ENCODE results near the gene ZEB2. TPM values are rescaled to one million over a fixed set of nuclear protein-coding genes. Genes with fewer than 3 reads are reported as not detected.

The ZEB2 gene
- total RNA-seq, 2 donors from 2014 or later: 246 to 288 TPM

DNA sequence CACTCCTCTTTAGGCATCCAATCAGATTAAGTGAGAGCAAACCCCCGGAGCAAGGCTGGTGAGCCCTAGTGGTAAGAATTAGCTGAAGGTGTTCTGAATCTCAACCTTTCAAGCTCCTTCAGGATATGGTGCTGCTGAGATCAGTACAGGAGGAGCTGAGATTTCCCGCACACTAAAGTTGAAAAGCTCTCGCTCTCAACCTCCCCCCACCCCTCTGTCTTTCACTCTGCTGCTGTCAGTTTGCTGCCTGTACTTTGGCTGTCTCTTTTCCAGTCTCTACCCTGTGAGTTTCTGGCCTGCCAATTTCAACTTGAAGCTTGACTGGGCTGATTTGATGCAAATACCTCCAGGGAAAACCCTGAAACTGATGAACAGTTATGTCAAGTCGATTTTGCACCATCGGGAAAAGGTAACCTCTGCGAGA, 15.7 kb downstream of the ZEB2 start:
- intact Hi-C loops (cut with DNase I): no loop called here
- DNase-seq (ENCODE audit: low spot score): no peak

DNA sequence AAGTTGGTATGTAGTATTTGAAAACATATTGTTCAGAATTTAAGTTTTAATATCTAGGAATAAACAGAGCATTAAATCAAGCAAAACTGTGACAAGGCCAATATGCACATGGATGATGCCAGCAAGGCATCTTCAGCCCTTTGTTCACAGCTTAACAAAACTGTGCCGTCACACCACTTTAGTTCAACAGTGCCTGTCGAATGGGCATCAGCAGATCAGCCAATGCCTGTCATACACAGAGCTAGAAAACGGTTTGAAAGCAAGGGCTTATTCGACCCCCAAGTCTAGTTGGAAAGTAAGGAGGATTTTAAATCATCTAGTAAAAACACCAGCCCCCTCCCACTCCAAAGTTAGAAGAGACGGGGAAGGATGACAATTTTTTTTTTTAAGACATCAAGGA, 16.7 kb downstream of the ZEB2 start:
- intact Hi-C loops (cut with DNase I): no loop called here
- DNase-seq (ENCODE audit: low spot score): no peak

DNA sequence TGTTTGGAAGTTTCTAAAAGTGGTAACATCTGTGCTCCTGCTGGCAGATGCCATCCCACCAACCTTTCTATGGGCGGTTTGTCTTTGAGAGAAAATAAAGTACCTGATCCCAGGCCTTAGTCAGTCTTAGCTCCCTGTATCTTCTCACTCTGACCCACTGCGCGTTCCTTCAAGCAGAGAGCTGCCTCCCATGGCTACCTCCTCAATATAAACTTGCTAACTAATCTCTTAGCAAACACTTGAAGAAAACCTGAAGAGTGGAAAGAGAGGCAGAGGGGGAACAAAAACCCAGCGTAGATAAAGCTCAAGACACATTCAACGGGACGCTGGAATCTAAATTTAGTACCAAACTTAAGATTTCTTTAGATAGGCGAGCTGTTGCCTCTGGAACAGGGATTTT, 17.6 kb downstream of the ZEB2 start:
- DNase-seq (ENCODE audit: low spot score): no peak
- intact Hi-C loops (cut with DNase I): no loop called here

DNA sequence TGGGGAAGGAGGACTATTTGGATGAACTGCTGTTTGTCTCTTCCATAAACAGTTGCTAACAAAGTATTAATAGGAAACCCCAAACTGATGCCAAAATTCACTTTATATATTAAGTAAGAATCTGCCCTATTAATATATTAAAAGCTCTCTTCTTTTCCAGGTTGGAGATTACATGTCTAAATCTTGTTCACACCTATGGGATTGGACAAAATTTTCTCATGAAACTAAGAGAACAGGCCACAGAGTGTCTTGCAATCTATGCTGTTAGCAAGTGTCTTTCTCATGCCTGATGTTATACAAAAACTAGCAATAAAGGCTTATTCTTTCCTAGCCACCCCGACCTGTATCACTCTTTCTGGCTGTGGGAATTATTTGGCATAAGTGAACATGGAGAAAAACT, 18.3 kb downstream of the ZEB2 start:
- no peak for DNase-seq (ENCODE audit: low spot score)
- intact Hi-C loops (cut with DNase I): no loop called here

DNA sequence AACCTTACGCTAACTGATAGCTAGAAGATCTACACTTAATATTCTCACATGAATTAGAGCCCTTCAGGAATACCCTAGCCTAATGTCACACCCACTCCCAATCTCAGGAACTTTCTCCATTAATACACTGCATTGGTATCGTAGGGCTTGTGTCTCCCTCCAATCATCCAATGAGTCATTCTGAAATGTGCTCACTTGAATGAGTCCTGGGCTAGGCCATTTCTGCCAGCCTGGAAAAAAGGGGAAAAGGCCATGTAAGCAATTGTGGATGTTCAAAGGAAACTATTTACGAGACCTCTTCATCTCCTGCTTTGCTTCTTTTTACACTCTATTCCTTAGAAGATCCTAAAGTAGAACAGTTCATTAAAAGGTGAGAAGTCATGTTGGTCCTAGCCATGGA, 18.8 kb downstream of the ZEB2 start:
- DNase-seq (ENCODE audit: low spot score): no peak
- intact Hi-C loops (cut with DNase I): no loop called here

DNA sequence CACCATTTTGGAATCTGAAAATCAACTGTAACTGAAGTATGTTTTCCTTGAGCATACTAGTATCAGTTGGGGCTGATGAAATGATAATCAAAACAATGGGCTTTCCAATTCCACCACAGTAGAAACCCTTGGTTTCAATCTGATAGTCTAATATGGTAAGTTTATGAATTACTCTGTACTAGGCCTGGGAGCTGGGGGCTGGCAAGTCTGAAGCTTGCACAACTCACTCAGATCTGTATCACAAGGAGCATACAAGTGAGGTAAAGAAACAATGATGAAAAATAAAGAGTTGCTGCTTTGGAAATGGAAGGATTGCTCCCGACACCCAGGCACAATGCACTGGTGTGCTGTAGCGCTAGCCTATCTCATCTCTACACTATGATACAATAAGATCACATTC, 19.4 kb downstream of the ZEB2 start:
- no peak for DNase-seq (ENCODE audit: low spot score)
- intact Hi-C loops (cut with DNase I): no loop called here

DNA sequence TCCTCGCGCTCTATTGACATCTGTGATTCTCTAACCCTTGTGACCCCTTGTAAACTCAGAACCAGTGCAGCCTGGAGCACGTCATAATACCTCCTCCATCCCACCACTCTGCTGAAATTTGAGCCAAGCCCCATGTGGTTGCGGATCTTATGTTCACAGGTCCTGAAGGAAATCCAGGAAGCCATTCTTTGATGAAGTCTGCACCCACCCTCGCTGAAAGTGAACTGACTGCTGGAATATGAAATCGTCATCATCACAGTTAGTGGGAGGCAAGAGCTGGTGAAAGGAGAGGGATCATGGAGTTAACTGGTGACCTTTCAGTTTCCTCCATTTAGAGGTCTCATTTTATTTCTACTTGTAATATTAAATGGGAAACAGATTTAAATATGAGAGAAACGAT, 21.6 kb downstream of the ZEB2 start:
- no peak for DNase-seq (ENCODE audit: low spot score)
- intact Hi-C loops (cut with DNase I): no loop called here

DNA sequence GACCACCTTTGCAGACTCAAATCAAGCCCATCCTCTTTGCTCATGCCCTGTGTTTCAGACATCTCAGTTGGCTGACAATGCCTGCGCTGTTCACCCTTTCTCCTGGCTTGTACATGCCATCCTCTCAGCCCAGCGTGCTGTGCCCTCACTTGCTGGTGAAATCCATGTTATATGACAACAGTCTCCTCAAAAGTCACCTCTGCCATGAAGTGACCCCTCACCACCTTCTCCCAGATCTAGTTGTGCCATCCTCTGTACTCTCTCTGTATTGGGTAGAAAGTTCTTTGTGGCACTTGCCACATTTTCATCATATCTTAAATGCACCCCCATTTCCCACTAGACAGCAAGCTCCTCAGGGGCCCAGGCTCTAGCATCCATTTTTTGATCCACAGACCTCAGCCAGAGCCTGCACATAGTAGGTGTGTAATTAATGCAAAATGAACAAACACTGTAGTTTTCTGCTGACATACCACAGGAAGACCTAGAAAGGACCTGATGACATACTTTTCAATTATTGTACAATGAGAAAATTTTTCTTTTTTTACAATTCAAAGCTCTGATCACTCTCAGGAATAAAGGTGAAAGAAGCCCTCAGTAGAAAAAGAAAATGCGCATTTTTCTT, 22.8 kb downstream of the ZEB2 start:
- intact Hi-C loops (cut with DNase I): no loop called here
- DNase-seq (ENCODE audit: low spot score): no peak

DNA sequence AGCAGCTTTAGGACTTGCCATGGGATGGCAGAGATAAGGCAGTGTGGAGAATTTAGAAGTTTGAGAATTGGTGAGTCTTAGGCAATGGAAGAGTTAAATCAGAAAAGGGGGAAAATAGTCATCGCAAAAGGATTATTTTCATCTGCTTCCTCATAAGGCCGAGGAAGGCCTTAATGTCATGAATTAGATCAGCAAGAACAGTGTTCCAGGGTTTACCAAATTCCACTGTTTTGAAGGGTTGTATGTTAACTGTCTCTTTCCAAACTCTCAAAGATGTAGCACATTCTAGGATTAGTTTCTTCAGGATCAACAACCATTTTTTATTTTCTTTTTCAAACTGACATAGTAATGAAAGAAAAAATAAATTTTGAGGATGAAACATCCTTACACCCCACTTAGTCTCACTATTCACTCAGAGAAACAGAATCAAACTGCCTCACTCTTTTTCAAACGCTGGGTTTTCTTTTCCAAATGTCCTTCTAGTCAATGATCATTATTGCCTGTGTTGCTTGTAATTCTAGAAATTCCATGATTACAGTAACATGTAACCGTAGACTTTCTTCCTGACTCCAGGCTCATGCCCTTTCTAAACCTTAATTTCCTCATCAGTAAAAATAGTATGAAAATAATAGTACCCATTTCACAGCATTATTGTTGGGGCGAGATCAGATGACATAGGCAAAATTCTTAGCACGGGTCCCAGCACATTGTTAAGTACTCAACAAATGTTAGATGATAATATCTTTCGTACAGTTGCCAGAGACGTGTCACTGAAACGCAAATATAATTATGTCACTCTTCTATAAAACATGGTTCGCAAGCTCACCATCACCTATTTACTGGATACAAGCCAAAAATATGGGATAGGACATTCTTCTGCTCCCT, 23.6 kb downstream of the ZEB2 start:
- intact Hi-C loops (cut with DNase I): no loop called here
- no peak for DNase-seq (ENCODE audit: low spot score)

DNA sequence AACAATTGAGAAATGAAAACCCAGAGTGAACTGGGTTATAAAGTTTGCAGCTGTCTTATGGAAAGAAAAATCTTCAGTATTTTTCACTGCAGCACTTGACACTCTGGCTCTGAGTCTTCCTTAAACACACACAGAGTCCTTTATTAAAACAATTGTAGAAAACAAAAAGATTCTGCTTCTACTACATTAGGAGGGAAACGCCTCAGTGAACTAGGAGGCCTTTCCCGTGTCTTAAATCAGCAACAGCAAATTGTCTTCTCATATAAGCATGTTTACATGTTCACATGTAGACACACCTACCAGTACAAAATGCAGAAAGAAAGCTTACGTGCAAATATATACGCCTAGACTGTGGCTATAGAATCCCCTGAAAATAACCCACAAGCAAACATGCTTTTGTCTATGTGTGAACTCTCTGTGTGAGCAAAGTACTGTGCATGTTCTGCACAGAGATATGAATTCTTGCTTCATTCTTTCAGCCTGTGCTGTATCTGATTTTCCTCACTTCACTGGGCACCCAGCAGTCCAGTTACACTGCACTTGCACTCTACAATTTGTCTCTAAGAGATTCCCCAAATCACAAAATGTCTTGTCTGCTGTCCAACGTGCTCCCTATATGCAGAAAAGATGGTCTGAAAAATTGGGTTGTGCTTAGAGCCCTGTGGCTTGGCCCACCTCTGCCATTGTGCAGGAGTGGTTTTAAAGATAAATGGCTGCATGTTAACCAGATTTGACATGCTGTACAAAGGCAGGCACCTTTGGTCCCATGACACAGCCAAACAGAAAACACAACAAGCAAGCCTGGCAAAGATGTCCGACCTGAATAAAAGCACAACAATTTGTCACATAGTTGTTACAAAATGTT, 24.5 kb downstream of the ZEB2 start:
- DNase-seq (ENCODE audit: low spot score): no peak
- intact Hi-C loops (cut with DNase I): no loop called here

DNA sequence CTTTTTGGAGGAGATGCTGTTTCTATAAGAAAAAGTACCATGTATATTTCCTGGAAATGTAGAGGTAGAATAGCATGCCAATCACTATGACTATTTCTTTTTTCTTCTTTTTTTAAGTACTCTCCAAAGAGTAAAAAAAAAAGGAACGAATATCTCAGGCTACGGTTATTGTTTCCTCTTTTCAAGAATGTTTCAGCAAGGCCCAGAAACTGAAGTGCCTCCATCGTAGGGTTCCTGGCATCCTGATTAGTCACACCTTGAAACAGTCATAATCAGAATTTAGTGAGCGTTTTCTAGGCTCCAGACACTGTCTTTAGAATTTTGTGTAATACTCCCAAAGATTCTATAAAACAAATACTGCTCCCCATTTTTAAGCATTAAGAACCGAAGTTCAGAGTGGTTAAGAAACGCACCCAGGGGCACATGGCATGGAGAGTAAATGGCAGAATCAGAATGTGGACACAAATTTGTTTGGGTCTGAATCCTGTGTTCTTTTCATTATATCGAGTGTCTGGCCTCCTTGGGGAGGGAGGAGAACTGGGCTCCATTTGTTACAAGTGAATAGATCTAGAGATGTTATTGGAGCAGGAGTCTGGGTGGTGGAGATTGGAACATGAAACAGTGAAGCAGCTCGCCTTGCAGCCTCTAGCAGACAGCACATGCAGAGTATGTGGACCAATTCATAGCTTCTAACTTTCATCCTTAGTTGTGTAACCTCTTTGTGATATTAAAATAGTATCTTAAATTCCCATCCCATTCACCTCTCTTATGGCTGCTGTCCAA, 26.7 kb downstream of the ZEB2 start:
- intact Hi-C loops (cut with DNase I): no loop called here

DNA sequence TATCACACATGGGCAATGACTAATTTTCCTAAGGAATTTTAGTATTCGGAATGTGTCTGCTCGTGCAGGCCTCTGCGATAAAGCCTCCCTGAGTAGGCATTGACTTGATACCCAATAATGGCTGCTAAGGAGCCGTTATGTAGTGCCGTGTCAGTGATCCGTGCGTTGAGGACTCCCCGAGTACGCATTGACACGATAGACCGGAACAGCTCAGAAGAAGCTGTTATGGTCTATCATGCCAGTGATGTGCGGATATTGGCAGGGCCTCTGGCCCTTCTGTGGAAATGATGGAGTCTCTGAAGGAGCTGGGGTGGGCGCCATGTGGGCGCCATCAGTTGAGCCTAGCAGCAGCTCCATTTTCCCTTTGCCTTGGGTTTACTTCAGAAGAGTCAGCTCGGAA, 29.1 kb downstream of the ZEB2 start:
- no peak for DNase-seq (ENCODE audit: low spot score)
- intact Hi-C loops (cut with DNase I): no loop called here

More for the DNA sequence above, 26.7 kb downstream of the ZEB2 start:
- DNase-seq (ENCODE audit: low spot score): no peak

DNA sequence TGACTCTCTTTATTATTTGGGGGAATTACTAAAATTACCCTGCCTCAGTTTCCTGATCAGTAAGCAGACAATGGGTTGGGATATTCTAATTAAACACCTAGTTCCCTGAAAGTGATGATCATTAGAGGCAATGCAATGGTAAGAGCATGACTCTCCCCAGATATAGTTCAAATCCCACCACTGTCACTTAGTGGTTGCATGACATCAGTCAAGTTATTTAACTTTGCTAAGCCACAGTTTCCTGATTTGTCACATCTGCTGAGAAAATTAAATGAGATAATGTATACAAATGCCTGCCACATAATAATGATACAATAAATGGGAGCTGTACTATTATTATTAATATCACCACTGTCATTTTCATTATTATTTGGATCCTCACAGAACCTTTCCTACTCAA, 29.9 kb downstream of the ZEB2 start:
- intact Hi-C loops (cut with DNase I): no loop called here
- DNase-seq (ENCODE audit: low spot score): no peak

DNA sequence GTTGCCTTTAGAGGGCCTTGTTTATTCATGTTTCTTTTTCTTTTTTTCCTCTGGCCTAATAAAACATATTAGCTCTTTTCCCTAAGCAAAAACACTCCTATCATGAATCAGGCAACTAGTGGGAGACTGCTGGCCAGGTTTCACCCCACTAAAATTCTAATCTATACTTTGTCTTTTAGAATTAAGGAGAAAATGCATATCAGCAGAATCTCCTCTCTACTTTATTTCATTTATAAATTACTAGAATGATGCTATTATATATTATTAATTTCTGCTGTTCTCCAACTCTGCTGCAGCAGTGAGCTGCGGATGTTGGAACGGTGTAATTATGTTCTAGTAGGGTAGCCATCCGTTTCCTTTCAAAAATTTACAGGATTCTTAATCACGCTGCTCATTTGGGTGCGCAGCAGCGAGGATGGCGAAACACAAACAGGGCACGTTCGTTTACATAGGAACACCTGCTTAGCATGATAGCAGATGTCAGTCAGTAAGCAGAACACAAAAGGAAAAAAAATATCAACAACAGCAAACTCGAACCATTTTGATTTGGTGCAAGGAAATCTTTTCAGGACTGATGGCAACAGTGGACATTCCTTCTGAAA, 30.5 kb downstream of the ZEB2 start:
- no peak for DNase-seq (ENCODE audit: low spot score)
- intact Hi-C loops (cut with DNase I): no loop called here

DNA sequence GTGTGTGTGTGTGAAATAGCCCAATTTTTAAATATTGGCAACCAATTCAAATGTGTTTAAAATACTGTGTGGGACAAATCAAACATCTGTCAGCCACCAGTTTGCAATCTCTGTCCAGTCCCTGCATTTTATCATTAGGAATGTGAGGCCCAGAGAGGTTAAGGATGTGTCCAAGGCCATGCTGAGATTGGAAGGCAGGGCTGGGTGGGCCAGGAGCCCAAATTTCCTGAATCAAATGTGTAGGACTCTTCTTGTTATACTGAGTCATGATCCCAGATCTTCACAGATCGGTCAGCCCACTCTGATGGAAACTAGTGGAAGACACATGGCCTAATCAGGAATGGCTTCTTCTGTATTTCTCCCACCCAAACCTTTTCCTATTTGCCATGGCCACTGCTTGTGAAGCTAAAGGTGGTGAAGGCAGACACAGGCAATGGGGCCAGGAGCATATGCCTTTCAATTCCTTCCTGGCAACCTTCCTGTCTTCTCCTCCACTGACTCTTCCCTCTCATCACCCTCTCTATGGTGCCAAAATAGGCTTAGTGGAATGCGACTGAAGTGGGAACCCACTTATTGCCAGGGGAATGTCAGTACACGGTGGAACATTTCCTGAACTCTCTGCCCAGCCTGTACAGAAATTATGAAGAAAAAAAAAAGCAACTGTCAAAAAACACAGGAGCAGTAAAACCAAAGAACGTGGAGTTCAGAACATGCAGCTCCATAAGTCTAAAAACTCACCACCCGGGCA, 35.5 kb downstream of the ZEB2 start:
- intact Hi-C loops (cut with DNase I): no loop called here
- DNase-seq (ENCODE audit: low spot score): no peak

DNA sequence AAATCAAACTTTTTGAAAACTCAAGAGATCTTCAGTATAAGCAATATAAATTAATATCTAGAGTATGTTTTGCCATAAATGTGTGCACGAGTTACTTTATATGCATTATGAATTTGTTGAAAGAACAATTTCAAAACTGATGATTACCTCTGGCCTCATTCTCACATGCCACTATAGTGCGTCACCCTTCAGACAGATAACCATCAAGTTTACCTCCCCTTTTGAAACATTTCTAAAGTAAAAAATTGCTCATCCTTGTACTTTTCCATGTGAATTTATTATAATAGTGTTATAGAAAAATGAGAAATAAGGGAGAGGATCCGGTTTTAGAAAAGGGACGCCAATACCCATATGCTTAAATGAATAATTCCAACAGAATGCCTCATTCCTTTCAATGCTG, 38.3 kb downstream of the ZEB2 start:
- no peak for DNase-seq (ENCODE audit: low spot score)
- intact Hi-C loops (cut with DNase I): no loop called here

DNA sequence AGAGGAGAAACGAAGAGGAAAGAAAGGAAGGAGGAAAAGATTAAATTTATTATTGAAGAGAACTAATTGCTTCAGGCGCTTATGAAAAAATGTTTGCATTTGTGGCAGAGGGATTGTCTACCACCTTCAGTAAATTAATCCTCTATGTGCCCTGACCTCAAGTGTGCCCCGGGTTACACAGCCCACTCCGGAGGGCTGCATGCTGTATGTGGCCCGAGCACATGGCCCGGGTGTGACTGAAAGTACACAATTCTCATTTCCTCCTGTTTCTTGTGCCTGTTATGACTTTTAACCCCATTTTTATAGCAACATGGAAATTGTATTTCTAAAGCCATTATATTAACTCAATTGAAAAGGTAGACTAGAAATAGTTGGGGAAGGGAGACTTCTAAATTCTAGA, 38.8 kb downstream of the ZEB2 start:
- no peak for DNase-seq (ENCODE audit: low spot score)
- intact Hi-C loops (cut with DNase I): no loop called here

DNA sequence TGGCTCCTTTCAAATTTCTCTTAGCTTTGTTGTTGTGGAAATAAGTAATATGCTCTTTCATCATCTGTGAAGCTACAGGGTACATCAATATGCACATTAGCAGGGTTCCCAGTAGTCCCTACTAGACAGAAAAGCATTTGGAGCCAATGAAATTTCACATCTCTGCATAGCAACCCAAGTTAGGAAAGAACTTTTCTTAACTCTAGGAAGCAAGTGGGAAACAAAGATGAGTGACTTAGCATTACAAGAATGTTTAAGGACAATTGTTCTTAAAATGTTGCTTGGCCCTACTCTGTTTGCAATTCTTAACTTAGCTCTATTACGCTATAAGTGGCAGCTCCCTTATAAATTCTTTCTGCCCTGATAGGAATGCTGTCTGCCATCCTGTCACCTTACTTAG, 39.6 kb downstream of the ZEB2 start:
- intact Hi-C loops (cut with DNase I): no loop called here
- DNase-seq (ENCODE audit: low spot score): no peak

All from posterior vena cava (tissue), 2 donors.